GM13977 (cell line): ENCODE results near the gene TMEM123.

Experiments
- DNase-seq: peaks from one replicate; pipeline ENCODE4 v3.0.0; 2012; ENCODE audit warnings: low spot score
- CTCF ChIP-seq: IDR thresholded peaks from 2 replicates; pipeline ENCODE4 v1.5.1; 2012; ENCODE audit warnings: mild to moderate bottlenecking, control low read depth; ENCODE audit not compliant: insufficient read depth; ENCODE audit errors: extremely low read depth, missing control alignments
- in situ Hi-C: fragments of 300-500 bp; cut with MboI; formaldehyde crosslinking; loops from one replicate; pipeline ENCODE4 v1.12.0; 2022; ENCODE audit warnings: low sequenced_read_pairs, low pct_unique_long_range_greater_than_20kb, mixed read lengths, inconsistent platforms; ENCODE audit not compliant: unreplicated experiment

TMEM123 gene

GRCh38 chr11:102476069-102476468 is 23.5 kb upstream of the TMEM123 start:
- no peak for TF ChIP-seq CTCF
- in situ Hi-C loops: no loop called here
- no peak for DNase-seq

- DNase-seq: no peak
- in situ Hi-C loops: no loop called here
- TF ChIP-seq CTCF: no peak
Measured at GRCh38 chr11:102473543-102473942, 21.0 kb upstream of the TMEM123 start.

GRCh38 chr11:102472127-102472526 is 19.6 kb upstream of the TMEM123 start:
- TF ChIP-seq CTCF: no peak
- DNase-seq: no peak
- in situ Hi-C loops: no loop called here

GRCh38 chr11:102471474-102471873 is 18.9 kb upstream of the TMEM123 start:
- in situ Hi-C loops: no loop called here
- TF ChIP-seq CTCF: no peak
- DNase-seq: no peak

GRCh38 chr11:102470251-102470650 is 17.7 kb upstream of the TMEM123 start:
- TF ChIP-seq CTCF: no peak
- DNase-seq: no peak
- in situ Hi-C loops: no loop called here

- in situ Hi-C loops: no loop called here
- DNase-seq: no peak
- no peak for TF ChIP-seq CTCF
Measured at GRCh38 chr11:102469196-102469821, 16.7 kb upstream of the TMEM123 start.
